HepG2 (cell line): ENCODE data around the gene DEDD2. TPM values are rescaled to one million over a fixed set of nuclear protein-coding genes. Genes with fewer than 3 reads are reported as not detected.

Experiments
- ATAC-seq: fragments of 200-7000 bp; cut with Tn5 transposase; 3 replicates; pipeline ENCODE4 v1.9.1; 2020; ENCODE audit warnings: mild to moderate bottlenecking, moderate library complexity
- BruUV-seq: library from RNA; stranded (reverse); fragments of 400-500 nt; replicated peaks from 2 replicates; lab custom pipeline; 2021; lab: Mats Ljungman, UMichigan
- CTCF ChIA-PET: fragments of 300-600 bp; formaldehyde crosslinking; extraction: SDS; loops from one replicate; lab custom pipeline; 2021; ENCODE audit warnings: low total read pairs, inconsistent platforms, low intra/inter-chr PET ratio; lab: Yijun Ruan, JAX
- POLR2A ChIA-PET: fragments of 350-600 bp; sonication (Branson Sonifier 250); formaldehyde crosslinking; loops from one replicate; lab custom pipeline; 2020; ENCODE audit warnings: antibody characterized with exemption, inconsistent platforms; lab: Yijun Ruan, JAX
- DNase-seq: peaks from one replicate; pipeline ENCODE4 v3.0.0-alpha.2; 2015; ENCODE audit warnings: low spot score
- FAIRE-seq: peaks from 3 replicates; lab custom pipeline; 2011; peaks lifted over from hg19 to GRCh38; lab: Jason Lieb, UNC
- H2AFZ ChIP-seq: one replicate; pipeline ENCODE4 v1.6.1; 2011; ENCODE audit warnings: low read length, inconsistent platforms
- H3K27ac ChIP-seq: fragments of 300-600 bp; 3 replicates; pipeline ENCODE4 v1.8.0; 2011; ENCODE audit warnings: mixed run types, mild to moderate bottlenecking, mixed read lengths, low read length, inconsistent platforms; ENCODE audit not compliant: insufficient read depth; ENCODE audit errors: extremely low read length
- H3K27me3 ChIP-seq, 2 experiments: fragments of 200-600 bp in 1 of 2; 2 replicates in 1 of 2; 3 replicates in 1 of 2; pipeline versions ENCODE4 v1.6.0 to v1.8.0; 2011; ENCODE audit warnings: low read length in 2 of 2, mild to moderate bottlenecking in 2 of 2, moderate library complexity in 2 of 2, inconsistent platforms in 1 of 2; ENCODE audit not compliant: insufficient read depth in 2 of 2, control insufficient read depth in 1 of 2
- H3K36me3 ChIP-seq, 2 experiments: fragments of 200-600 bp in 1 of 2; replicated peaks in 1 of 2; 2 replicates in 1 of 2; 3 replicates in 1 of 2; pipeline versions ENCODE4 v1.5.1 to v1.8.0; 2011; ENCODE audit warnings: low read length in 2 of 2, inconsistent platforms in 1 of 2; ENCODE audit not compliant: insufficient read depth in 2 of 2, control insufficient read depth in 1 of 2
- H3K4me1 ChIP-seq: 2 replicates; pipeline ENCODE4 v1.5.1; 2012; ENCODE audit warnings: low read length, inconsistent platforms; ENCODE audit not compliant: insufficient read depth
- H3K4me2 ChIP-seq: 2 replicates; pipeline ENCODE4 v1.6.0; 2011; ENCODE audit warnings: low read depth, low read length, inconsistent platforms
- H3K4me3 ChIP-seq, 3 experiments: fragments of 200-600 bp in 1 of 3; sonication (generic), shearing (Covaris generic) in 1 of 3; replicated peaks in 1 of 3; 2 replicates each; pipeline ENCODE4 v1.5.1; 2011 to 2016; ENCODE audit warnings: low read length in 3 of 3, inconsistent platforms in 2 of 3, low read depth in 2 of 3, mild to moderate bottlenecking in 2 of 3, control low read depth in 1 of 3, mixed read lengths in 1 of 3; ENCODE audit not compliant: insufficient read depth in 1 of 3
- H3K79me2 ChIP-seq: one replicate; pipeline ENCODE4 v1.6.1; 2011; ENCODE audit warnings: low read length, inconsistent platforms; ENCODE audit not compliant: insufficient read depth
- H3K9ac ChIP-seq: 2 replicates; pipeline ENCODE4 v1.6.0; 2011; ENCODE audit warnings: mild to moderate bottlenecking, low read depth, low read length, inconsistent platforms; ENCODE audit not compliant: insufficient read depth
- H3K9me3 ChIP-seq: 2 replicates; pipeline ENCODE4 v1.5.1; 2012; ENCODE audit warnings: mild to moderate bottlenecking, low read length
- H4K20me1 ChIP-seq: 2 replicates; pipeline ENCODE4 v1.6.0; 2011; ENCODE audit warnings: inconsistent platforms, mild to moderate bottlenecking, low read length, moderate library complexity; ENCODE audit not compliant: insufficient read depth
- ADNP ChIP-seq: sonication (generic); formaldehyde crosslinking; IDR thresholded peaks from 2 replicates; pipeline ENCODE4 v1.4.0; 2020; ENCODE audit warnings: missing genetic modification reagents
- ERF ChIP-seq: IDR thresholded peaks from 2 replicates; pipeline ENCODE4 v1.6.1; 2018; ENCODE audit warnings: missing biosample characterization, missing genetic modification reagents
- MEF2D ChIP-seq: sonication (generic); formaldehyde crosslinking; IDR thresholded peaks from 2 replicates; pipeline ENCODE4 v1.5.1; 2020; ENCODE audit warnings: mild to moderate bottlenecking, missing genetic modification reagents
- PBX3 ChIP-seq: sonication (generic); formaldehyde crosslinking; IDR thresholded peaks from 2 replicates; pipeline ENCODE4 v1.8.1; 2023; ENCODE audit warnings: missing genetic modification reagents, inconsistent platforms, borderline replicate concordance
- PCBP1 ChIP-seq: fragments of 200-400 bp; formaldehyde crosslinking; IDR thresholded peaks from 2 replicates; pipeline ENCODE4 v1.6.1; 2017; ENCODE audit warnings: mild to moderate bottlenecking, low read depth, low read length, borderline replicate concordance
- RFX1 ChIP-seq: fragments of 450-650 bp; IDR thresholded peaks from 2 replicates; pipeline ENCODE4 v1.6.1; 2017
- SP140L ChIP-seq: sonication (generic); formaldehyde crosslinking; IDR thresholded peaks from 2 replicates; pipeline ENCODE4 v1.4.0; 2020; ENCODE audit warnings: missing genetic modification reagents, borderline replicate concordance
- YEATS2 ChIP-seq: sonication (generic); formaldehyde crosslinking; IDR thresholded peaks from 2 replicates; pipeline ENCODE4 v1.4.0; 2020; ENCODE audit warnings: missing genetic modification reagents, borderline replicate concordance
- ZMYM2 ChIP-seq: sonication (generic); formaldehyde crosslinking; IDR thresholded peaks from 2 replicates; pipeline ENCODE4 v1.8.0; 2022; ENCODE audit warnings: mild to moderate bottlenecking, missing genetic modification reagents
- ZNF18 ChIP-seq: sonication (generic); formaldehyde crosslinking; IDR thresholded peaks from 2 replicates; pipeline ENCODE4 v1.8.0; 2022; ENCODE audit warnings: mild to moderate bottlenecking, missing genetic modification reagents; ENCODE audit not compliant: insufficient replicate concordance
- ZNF547 ChIP-seq: sonication (generic); formaldehyde crosslinking; IDR thresholded peaks from 2 replicates; pipeline ENCODE4 v1.5.1; 2020; ENCODE audit warnings: mild to moderate bottlenecking, missing genetic modification reagents
- WGBS: methylation state at CpG from one replicate; pipeline ENCODE4 v1.1.6; 2017; ENCODE audit warnings: low lambda C conversion rate; 5-methylcytosine and 5-hydroxymethylcytosine counted together
- in situ Hi-C: cut with HindIII; loops from 2 replicates; pipeline ENCODE4 v1.10.0; 2017; ENCODE audit warnings: low pct_unique_long_range_greater_than_20kb; ENCODE audit not compliant: extremely low pct_ligation_motif_present
- intact Hi-C: fragments of 100-400 bp; cut with micrococcal nuclease; formaldehyde crosslinking; loops from one replicate; pipeline ENCODE4 v1.10.0; 2022; ENCODE audit not compliant: unreplicated experiment
- polyA plus RNA-seq, 8 experiments: library from polyadenylated mRNA; depleted of rRNA in 3 of 8; stranded (reverse) in 7 of 8; unstranded in 1 of 8; fragments of >200 nt; fragmentation: Illumina TruSeq in 4 of 8; extraction: Trizol in 4 of 8; gene quantifications; 2 replicates each; pipeline versions ENCODE4 v1.2.1 to v1.2.3, GENCODE V29; 2011 to 2016; ENCODE audit warnings: low read depth in 4 of 8, missing spikeins in 1 of 8, mixed read lengths in 1 of 8; ENCODE audit not compliant: insufficient read depth in 1 of 8
- total RNA-seq, 5 experiments: library from RNA; depleted of rRNA; stranded (reverse); fragments of >200 nt; fragmentation: Illumina TruSeq; extraction: Trizol; gene quantifications; 2 replicates each; pipeline ENCODE4 v1.2.3, GENCODE V29; 2016; ENCODE audit warnings: low read depth in 1 of 5
- TF ChIP-seq, protein P1 (sequence below): sonication (generic); formaldehyde crosslinking; IDR thresholded peaks from 2 replicates; pipeline ENCODE4 v1.5.0; 2020; ENCODE audit warnings: mild to moderate bottlenecking, missing genetic modification reagents, borderline replicate concordance
- TF ChIP-seq, protein P2 (sequence below): sonication (generic); formaldehyde crosslinking; conservative IDR thresholded peaks from 2 replicates; pipeline ENCODE4 v1.4.0; 2020; ENCODE audit warnings: missing genetic modification reagents

Gene DEDD2
- total and polyA plus RNA-seq, 2 of the 13 experiments (the other 11 are each of a cell fraction or from before 2014, with no cell fraction given), result 19.2 to 24.7 TPM

GRCh38 chr19:42193294-42193693 is 24.2 kb downstream of the DEDD2 start:
- WGBS, result 60% methylated on average over 1 of the region's 1 CpG
- FAIRE-seq, result no peak
- Histone ChIP-seq H3K27me3 (peaks cover 4 to 13% of the 10 kb centered on the region in 2 experiments; a peak in 3 of 5 replicates), H3K9me3 (peaks cover 4% of the 10 kb centered on the region; the same call in 1 of the 2 replicates), H3K4me2 (no peak overlapping the region), H2AFZ (no peak overlapping the region), H3K4me3 (no peak overlapping the region), H3K9ac (no peak overlapping the region), H3K27ac (no peak overlapping the region), H3K36me3 (peaks cover 0 to 2% of the 10 kb centered on the region in 2 experiments; a peak in 2 of 5 replicates), H4K20me1 (no peaks in the 10 kb centered on the region), H3K79me2 (no peaks in the 10 kb centered on the region), H3K4me1 (peaks cover 9% of the 10 kb centered on the region; the same call in 1 of the 2 replicates)
- POLR2A ChIA-PET, result no interaction called here
- intact Hi-C loops, result no loop called here
- in situ Hi-C loops, result no loop called here
- ATAC-seq, result no peak
- CTCF ChIA-PET, result no interaction called here
- no TSS peak for BruUV-seq
- no peak for DNase-seq
- TF ChIP-seq MEF2D (CRISPR knock-in tag), result no peak
- TF ChIP-seq ZMYM2, result no peak
- TF ChIP-seq ADNP (CRISPR knock-in tag), result no peak
- TF ChIP-seq ZNF547, result no peak
- TF ChIP-seq, protein P1, sequence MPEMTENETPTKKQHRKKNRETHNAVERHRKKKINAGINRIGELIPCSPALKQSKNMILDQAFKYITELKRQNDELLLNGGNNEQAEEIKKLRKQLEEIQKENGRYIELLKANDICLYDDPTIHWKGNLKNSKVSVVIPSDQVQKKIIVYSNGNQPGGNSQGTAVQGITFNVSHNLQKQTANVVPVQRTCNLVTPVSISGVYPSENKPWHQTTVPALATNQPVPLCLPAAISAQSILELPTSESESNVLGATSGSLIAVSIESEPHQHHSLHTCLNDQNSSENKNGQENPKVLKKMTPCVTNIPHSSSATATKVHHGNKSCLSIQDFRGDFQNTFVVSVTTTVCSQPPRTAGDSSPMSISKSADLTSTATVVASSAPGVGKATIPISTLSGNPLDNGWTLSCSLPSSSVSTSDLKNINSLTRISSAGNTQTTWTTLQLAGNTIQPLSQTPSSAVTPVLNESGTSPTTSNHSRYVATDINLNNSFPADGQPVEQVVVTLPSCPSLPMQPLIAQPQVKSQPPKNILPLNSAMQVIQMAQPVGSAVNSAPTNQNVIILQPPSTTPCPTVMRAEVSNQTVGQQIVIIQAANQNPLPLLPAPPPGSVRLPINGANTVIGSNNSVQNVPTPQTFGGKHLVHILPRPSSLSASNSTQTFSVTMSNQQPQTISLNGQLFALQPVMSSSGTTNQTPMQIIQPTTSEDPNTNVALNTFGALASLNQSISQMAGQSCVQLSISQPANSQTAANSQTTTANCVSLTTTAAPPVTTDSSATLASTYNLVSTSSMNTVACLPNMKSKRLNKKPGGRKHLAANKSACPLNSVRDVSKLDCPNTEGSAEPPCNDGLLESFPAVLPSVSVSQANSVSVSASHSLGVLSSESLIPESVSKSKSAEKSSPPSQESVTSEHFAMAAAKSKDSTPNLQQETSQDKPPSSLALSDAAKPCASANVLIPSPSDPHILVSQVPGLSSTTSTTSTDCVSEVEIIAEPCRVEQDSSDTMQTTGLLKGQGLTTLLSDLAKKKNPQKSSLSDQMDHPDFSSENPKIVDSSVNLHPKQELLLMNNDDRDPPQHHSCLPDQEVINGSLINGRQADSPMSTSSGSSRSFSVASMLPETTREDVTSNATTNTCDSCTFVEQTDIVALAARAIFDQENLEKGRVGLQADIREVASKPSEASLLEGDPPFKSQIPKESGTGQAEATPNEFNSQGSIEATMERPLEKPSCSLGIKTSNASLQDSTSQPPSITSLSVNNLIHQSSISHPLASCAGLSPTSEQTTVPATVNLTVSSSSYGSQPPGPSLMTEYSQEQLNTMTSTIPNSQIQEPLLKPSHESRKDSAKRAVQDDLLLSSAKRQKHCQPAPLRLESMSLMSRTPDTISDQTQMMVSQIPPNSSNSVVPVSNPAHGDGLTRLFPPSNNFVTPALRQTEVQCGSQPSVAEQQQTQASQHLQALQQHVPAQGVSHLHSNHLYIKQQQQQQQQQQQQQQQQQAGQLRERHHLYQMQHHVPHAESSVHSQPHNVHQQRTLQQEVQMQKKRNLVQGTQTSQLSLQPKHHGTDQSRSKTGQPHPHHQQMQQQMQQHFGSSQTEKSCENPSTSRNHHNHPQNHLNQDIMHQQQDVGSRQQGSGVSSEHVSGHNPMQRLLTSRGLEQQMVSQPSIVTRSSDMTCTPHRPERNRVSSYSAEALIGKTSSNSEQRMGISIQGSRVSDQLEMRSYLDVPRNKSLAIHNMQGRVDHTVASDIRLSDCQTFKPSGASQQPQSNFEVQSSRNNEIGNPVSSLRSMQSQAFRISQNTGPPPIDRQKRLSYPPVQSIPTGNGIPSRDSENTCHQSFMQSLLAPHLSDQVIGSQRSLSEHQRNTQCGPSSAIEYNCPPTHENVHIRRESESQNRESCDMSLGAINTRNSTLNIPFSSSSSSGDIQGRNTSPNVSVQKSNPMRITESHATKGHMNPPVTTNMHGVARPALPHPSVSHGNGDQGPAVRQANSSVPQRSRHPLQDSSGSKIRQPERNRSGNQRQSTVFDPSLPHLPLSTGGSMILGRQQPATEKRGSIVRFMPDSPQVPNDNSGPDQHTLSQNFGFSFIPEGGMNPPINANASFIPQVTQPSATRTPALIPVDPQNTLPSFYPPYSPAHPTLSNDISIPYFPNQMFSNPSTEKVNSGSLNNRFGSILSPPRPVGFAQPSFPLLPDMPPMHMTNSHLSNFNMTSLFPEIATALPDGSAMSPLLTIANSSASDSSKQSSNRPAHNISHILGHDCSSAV (CRISPR knock-in tag), result no peak
- TF ChIP-seq PBX3 (CRISPR knock-in tag), result no peak
- no peak for TF ChIP-seq SP140L (CRISPR knock-in tag)
- TF ChIP-seq, protein P2, sequence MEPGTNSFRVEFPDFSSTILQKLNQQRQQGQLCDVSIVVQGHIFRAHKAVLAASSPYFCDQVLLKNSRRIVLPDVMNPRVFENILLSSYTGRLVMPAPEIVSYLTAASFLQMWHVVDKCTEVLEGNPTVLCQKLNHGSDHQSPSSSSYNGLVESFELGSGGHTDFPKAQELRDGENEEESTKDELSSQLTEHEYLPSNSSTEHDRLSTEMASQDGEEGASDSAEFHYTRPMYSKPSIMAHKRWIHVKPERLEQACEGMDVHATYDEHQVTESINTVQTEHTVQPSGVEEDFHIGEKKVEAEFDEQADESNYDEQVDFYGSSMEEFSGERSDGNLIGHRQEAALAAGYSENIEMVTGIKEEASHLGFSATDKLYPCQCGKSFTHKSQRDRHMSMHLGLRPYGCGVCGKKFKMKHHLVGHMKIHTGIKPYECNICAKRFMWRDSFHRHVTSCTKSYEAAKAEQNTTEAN, result no peak
- TF ChIP-seq ERF (CRISPR knock-in tag), result no peak
- TF ChIP-seq YEATS2 (CRISPR knock-in tag), result no peak
- no peak for TF ChIP-seq ZNF18 (CRISPR knock-in tag)
- no peak for TF ChIP-seq PCBP1
- TF ChIP-seq RFX1, result no peak
